ENCODE data around the gene DYNC1LI1. TPM values are rescaled to one million over a fixed set of nuclear protein-coding genes. Genes with fewer than 3 reads are reported as not detected.

The DYNC1LI1 gene
- total and polyA plus RNA-seq, 2 experiments from 2014 or later, result 45.1 to 48.0 TPM

GRCh38 chr3:32562640-32563039 lies 8.0 kb downstream of the DYNC1LI1 start (continued):
- no peak for TF ChIP-seq ZNF462 (CRISPR knock-in tag; IDR thresholded peaks at IDR 0.05)

- Histone ChIP-seq H4K20me1 (replicated peaks; ENCODE audit: insufficient read depth) (peaks cover 24% of the 10 kb centered on the region), H2AFZ (no peak overlapping the region), H3K4me1 (ENCODE audit: insufficient read depth) (no peaks in the 10 kb centered on the region), H3K4me2 (no peak overlapping the region), H3K27ac (ENCODE audit: low read depth) (no peak overlapping the region), H3F3A (replicated peaks; ENCODE audit: low read depth) (no peaks in the 10 kb centered on the region), H3K36me3 (ENCODE audit: insufficient read depth) (0 out of 2 replicates have a peak, but pooled peaks cover 3% of the 10 kb centered on the region), H3K79me2 (replicated peaks; ENCODE audit: insufficient read depth) (peaks cover 100% of the 10 kb centered on the region), H3K9me2 (ENCODE audit: insufficient read depth) (no peaks in the 10 kb centered on the region), H3K27me3 (ENCODE audit: insufficient read depth) (no peaks in the 10 kb centered on the region), H3K4me3 (no peak overlapping the region)
- Mint-ChIP-seq H3K27me3 (ENCODE audit: insufficient read depth, low read depth, poor library complexity) (no peaks in the 10 kb centered on the region), H3K4me1 (peaks cover 6% of the 10 kb centered on the region; the same call in 2 of the 3 replicates), H3K36me3 (ENCODE audit: low read depth) (peaks cover 5% of the 10 kb centered on the region; the same call in 1 of the 3 replicates), H3K9me3 (no peaks in the 10 kb centered on the region), H3K27ac (no peak overlapping the region), H3K4me3 (no peak overlapping the region)
- DNase-seq (ENCODE audit: low spot score) (no peak), ATAC-seq (no peak)
- no peak for TF ChIP-seq STAT1 (IDR thresholded peaks at IDR 0.05; ENCODE audit: unreplicated experiment)
- no peak for TF ChIP-seq ZNF331 (CRISPR knock-in tag; IDR thresholded peaks at IDR 0.05; ENCODE audit: low read depth)
- no peak for TF ChIP-seq JUNB (IDR thresholded peaks at IDR 0.05; ENCODE audit: unreplicated experiment)
- TF ChIP-seq POLR2AphosphoS5 (IDR thresholded peaks at IDR 0.05; ENCODE audit: low read depth), result no peak
- no peak for TF ChIP-seq CREB1 (CRISPR knock-in tag; IDR thresholded peaks at IDR 0.05; ENCODE audit: low read depth)
- no peak for TF ChIP-seq ETS1 (IDR thresholded peaks at IDR 0.05)
- no peak for TF ChIP-seq REST (IDR thresholded peaks at IDR 0.05; ENCODE audit: unreplicated experiment)
- no peak for TF ChIP-seq NANOG (IDR thresholded peaks at IDR 0.05; ENCODE audit: borderline replicate concordance)
- no peak for TF ChIP-seq ZNF114 (CRISPR knock-in tag; IDR thresholded peaks at IDR 0.05)
- no peak for TF ChIP-seq EZH2phosphoT487 (IDR thresholded peaks at IDR 0.05; ENCODE audit: unreplicated experiment)
- TF ChIP-seq CTCF (conservative IDR thresholded peaks at IDR 0.05; ENCODE audit: low read depth in 2 of 2), result no peak
Observed at GRCh38 chr3:32557640-32558352, 12.9 kb downstream of the DYNC1LI1 start.

Data from GM23338 (cell line).